Spleen (tissue), 7 donors: ENCODE measurements around the gene TRPV5.

Experiments
- CTCF ChIP-seq, 11 experiments: fragments of 200-600 bp in 7 of 11; fragments of 450-650 bp in 4 of 11; sonication (generic) in 4 of 11; IDR thresholded peaks in 8 of 11; conservative IDR thresholded peaks in 3 of 11; 1 replicate in 7 of 11; 2 replicates in 4 of 11; pipeline versions ENCODE4 v1.4.0 to v1.8.0; 2016 to 2021; ENCODE audit warnings: antibody characterized with exemption in 11 of 11, inconsistent platforms in 4 of 11, mild to moderate bottlenecking in 1 of 11
- POLR2A ChIP-seq, 3 donors: fragments of 450-650 bp; IDR thresholded peaks; one replicate each; pipeline ENCODE4 v1.5.1; 2017; ENCODE audit warnings: antibody characterized with exemption in 3 of 3, mild to moderate bottlenecking in 1 of 3
- donor health status: DM: no; HTN: no; CAD: no; lungs with moderate emphysema.
- donor health status: DM: no; HTN: no; CAD: no.
- donor health status: DM: no; HTN: no; CAD: no.

- no peak for TF ChIP-seq POLR2A (IDR thresholded peaks at IDR 0.05)
- no peak for TF ChIP-seq CTCF (IDR thresholded peaks at IDR 0.05 in 8 of 11, conservative IDR thresholded peaks at IDR 0.05 in 3 of 11)
Measured at GRCh38 chr7:142873871-142874270, 59.7 kb downstream of the TRPV5 start.
